ENCODE data around the gene EPHB2. TPM values are rescaled to one million over a fixed set of nuclear protein-coding genes. Genes with fewer than 3 reads are reported as not detected.

The EPHB2 gene
- polyA plus RNA-seq, 2 of the 4 experiments (the other 2 are of a cell fraction) = 13.0 to 35.3 TPM

- CTCF ChIA-PET = interaction anchor here (0.9 to 1.2 kb wide), 2 partner anchors 86 to 116 kb away, joined by 3 to 4 read pairs; no protein-coding TSS in a partner anchor
- WGBS (ENCODE audit: missing lambda C conversion rate) = 93% methylated on average over 13 of the region's 13 CpGs
- Histone ChIP-seq H3K27ac (no peak overlapping the region), H3K4me3 (no peak overlapping the region), H3K9me3 (no peaks in the 10 kb centered on the region), H3K4me2 (no peak overlapping the region), H3K4me1 (peaks cover 23% of the 10 kb centered on the region; the same call in 2 of the 3 replicates)
- TF ChIP-seq JUN (IDR thresholded peaks at IDR 0.05) = no peak
- TF ChIP-seq MAZ (IDR thresholded peaks at IDR 0.05; ENCODE audit: borderline replicate concordance, low read depth, low read length) = no peak
- TF ChIP-seq FOXS1 (CRISPR knock-in tag; IDR thresholded peaks at IDR 0.05) = no peak
- no peak for TF ChIP-seq CTCF (IDR thresholded peaks at IDR 0.05)
- TF ChIP-seq GATA3 (IDR thresholded peaks at IDR 0.05; ENCODE audit: borderline replicate concordance) = no peak
- no peak for TF ChIP-seq NPAS2 (CRISPR knock-in tag; IDR thresholded peaks at IDR 0.05; ENCODE audit: borderline replicate concordance)
- no peak for TF ChIP-seq TFCP2L1 (CRISPR knock-in tag; IDR thresholded peaks at IDR 0.05)
- no peak for TF ChIP-seq ESRRA (IDR thresholded peaks at IDR 0.05; ENCODE audit: borderline replicate concordance, low read length)
- TF ChIP-seq ZFP36 (IDR thresholded peaks at IDR 0.05; ENCODE audit: borderline replicate concordance, partially characterized antibody) = no peak
- no peak for TF ChIP-seq USF2 (IDR thresholded peaks at IDR 0.05)
- no peak for TF ChIP-seq CHD4 (IDR thresholded peaks at IDR 0.05; ENCODE audit: borderline replicate concordance)
- TF ChIP-seq HOXA7 (CRISPR knock-in tag; IDR thresholded peaks at IDR 0.05) = no peak
- TF ChIP-seq CBX2 (IDR thresholded peaks at IDR 0.05; ENCODE audit: borderline replicate concordance, low read depth) = no peak
- no peak for TF ChIP-seq ATOH8 (CRISPR knock-in tag; IDR thresholded peaks at IDR 0.05; ENCODE audit: low read depth)
- TF ChIP-seq POLR2AphosphoS2 (conservative IDR thresholded peaks at IDR 0.05; ENCODE audit: low read length) = no peak
- TF ChIP-seq RARB (CRISPR knock-in tag; IDR thresholded peaks at IDR 0.05) = no peak
- no peak for TF ChIP-seq HMGXB4 (CRISPR knock-in tag; IDR thresholded peaks at IDR 0.05; ENCODE audit: borderline replicate concordance)
- no peak for TF ChIP-seq SMC3 (IDR thresholded peaks at IDR 0.05)
- DNase-seq (ENCODE audit: low read depth in 1 of 2, low spot score in 1 of 2) (no peak), ATAC-seq (no peak), FAIRE-seq (no peak)
- POLR2A ChIA-PET = no interaction called here
Measured at GRCh38 chr1:22790232-22791008, 79.8 kb downstream of the EPHB2 start.

GRCh38 chr1:22791831-22792347, 81.2 kb downstream of the EPHB2 start:
- WGBS (ENCODE audit: missing lambda C conversion rate) = 59% methylated on average over 2 of the region's 6 CpGs
- TF ChIP-seq ZC3H11A (IDR thresholded peaks at IDR 0.05) = no peak
- no peak for TF ChIP-seq CHD4 (IDR thresholded peaks at IDR 0.05; ENCODE audit: borderline replicate concordance)
- no peak for TF ChIP-seq CBX8 (IDR thresholded peaks at IDR 0.05)
- no peak for TF ChIP-seq KDM1A (IDR thresholded peaks at IDR 0.05; ENCODE audit: low read depth)
- TF ChIP-seq RFX5 (IDR thresholded peaks at IDR 0.05) = no peak
- TF ChIP-seq HOXA7 (CRISPR knock-in tag; IDR thresholded peaks at IDR 0.05) = no peak
- no peak for TF ChIP-seq CBX2 (IDR thresholded peaks at IDR 0.05; ENCODE audit: borderline replicate concordance, low read depth)
- no peak for TF ChIP-seq RNF2 (IDR thresholded peaks at IDR 0.05; ENCODE audit: borderline replicate concordance, low read depth)
- no peak for TF ChIP-seq POLR2AphosphoS2 (conservative IDR thresholded peaks at IDR 0.05; ENCODE audit: low read length)
- TF ChIP-seq EP300 (IDR thresholded peaks at IDR 0.05) = no peak
- TF ChIP-seq USF2 (IDR thresholded peaks at IDR 0.05) = no peak
- TF ChIP-seq CEBPB (IDR thresholded peaks at IDR 0.05) = no peak
- TF ChIP-seq BCL3 (IDR thresholded peaks at IDR 0.05) = no peak
- H3K4me1 ChIP-seq = peaks cover 23% of the 10 kb centered on the region; the same call in 2 of the 3 replicates
- no peak; a peak in 1 of 6 replicates for ATAC-seq
- no peak for FAIRE-seq
- POLR2A ChIA-PET = no interaction called here
- 0 out of 6 replicates have a peak overlapping the region, but pooled peaks of 1 of the 2 experiments have one; percentile 18 for H3K27ac ChIP-seq
- peak in 1 of 2 experiments; percentile 9 for DNase-seq (ENCODE audit: low read depth in 1 of 2, low spot score in 1 of 2)
- 0 out of 3 replicates have a peak overlapping the region, but pooled peaks have one; percentile 16 for H3K4me2 ChIP-seq
- no peaks in the 10 kb centered on the region for H3K9me3 ChIP-seq
- no peak overlapping the region for H3K4me3 ChIP-seq
- CTCF ChIA-PET = interaction anchor here (2.2 kb wide), 1 partner anchor 87 kb away, joined by 8 read pairs; no protein-coding TSS in a partner anchor
